Fibroblast of skin of right biceps (primary cell): Measurements from ENCODE around the gene NPAS3.

Experiments
- DNase-seq: peaks from one replicate; pipeline ENCODE4 v3.0.0-alpha.2; 2013

Gene NPAS3

DNA sequence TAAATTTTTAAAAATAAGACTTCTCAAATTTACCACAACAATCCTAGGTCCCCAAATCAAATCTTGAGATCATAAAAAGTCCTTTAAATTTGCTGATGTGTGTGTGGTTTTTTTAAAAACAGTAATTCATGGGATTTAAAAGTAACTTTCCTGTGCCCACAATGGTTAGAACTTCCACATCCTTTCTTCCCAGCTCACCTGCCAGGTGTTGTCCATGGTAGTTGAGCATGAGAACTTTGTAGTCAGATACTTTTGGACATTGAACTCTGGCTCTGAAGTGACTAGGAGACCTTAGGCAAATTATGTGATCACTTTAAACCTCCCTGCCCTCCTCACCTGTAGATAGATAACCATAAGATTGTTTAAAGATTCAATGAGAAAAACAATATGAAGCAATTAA, 253.2 kb downstream of the NPAS3 start:
- DNase-seq = no peak

DNA sequence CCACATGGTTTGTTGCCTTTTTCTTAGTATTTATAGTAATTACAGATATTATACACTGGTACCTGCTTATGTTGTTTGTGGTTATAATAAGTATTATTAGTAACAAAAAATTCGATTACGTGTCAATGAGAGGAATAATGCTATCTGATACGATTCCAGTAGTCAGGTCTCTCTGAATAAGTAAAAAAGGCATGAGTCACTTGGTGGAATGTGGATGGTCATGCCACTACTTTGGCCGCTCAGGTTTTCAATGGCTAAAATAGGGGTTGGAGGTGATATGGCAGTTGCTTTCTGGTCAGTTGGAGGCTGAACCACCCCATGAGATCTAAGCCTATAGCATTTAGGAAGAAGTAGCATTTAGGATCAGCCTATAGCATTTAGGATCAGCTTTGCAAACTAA, 255.9 kb downstream of the NPAS3 start:
- DNase-seq = no peak

DNA sequence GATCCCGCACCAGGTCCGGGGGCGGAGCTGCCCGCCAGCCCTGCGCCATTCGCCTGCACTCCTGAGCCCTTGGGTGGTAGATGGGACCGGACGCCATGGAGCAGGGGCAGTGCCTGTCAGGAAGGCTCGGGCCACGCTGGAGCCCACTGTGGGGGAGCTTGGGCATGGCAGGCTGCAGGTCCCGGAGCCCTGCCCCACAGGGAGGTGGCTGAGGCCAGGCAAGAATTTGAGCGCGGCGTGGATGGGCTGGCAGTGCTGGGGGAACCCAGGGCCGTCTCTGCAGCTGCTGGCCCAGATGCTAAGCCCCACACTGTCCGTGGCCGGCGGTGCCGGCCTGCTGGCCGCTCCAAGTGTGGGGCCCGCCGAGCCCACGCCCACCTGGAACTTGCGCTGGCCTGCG, 260.0 kb downstream of the NPAS3 start:
- no peak for DNase-seq

DNA sequence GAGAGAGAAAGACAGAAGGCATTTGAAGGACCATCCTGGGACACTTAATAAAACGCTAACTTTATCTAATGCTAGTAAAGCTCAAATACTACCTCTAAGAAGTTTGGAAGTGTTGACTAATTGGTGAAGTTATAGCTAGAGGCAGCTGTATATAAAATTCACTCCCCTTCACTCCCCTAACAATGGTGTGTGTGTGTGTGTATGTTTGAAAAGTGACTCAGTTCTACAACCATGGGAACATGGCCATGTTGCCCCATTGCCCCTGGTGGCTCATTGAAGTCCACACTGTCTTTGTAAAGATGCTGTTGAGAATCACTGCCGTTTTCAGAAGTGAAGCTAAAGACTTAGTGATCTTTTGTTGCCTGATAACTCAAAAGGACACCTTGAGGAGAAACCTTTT, 262.4 kb downstream of the NPAS3 start:
- DNase-seq = no peak

DNA sequence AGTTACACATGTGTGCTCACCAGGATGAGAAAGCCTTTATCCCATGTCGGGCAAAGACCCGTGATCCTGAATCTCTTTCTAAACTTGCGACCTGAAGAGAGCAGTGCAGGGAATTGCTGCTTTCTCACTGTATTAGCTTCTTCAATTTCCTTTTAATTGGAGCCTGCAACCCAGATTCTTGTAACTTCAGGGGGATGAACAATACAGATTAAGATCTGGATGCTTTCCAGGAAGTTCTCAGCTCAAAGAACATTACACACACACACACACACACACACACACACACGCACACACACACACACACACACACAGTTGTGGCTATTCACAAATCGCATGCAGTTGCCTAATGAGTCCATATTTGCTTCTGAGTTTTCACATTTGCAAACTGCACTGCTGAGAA, 268.3 kb downstream of the NPAS3 start:
- no peak for DNase-seq

DNA sequence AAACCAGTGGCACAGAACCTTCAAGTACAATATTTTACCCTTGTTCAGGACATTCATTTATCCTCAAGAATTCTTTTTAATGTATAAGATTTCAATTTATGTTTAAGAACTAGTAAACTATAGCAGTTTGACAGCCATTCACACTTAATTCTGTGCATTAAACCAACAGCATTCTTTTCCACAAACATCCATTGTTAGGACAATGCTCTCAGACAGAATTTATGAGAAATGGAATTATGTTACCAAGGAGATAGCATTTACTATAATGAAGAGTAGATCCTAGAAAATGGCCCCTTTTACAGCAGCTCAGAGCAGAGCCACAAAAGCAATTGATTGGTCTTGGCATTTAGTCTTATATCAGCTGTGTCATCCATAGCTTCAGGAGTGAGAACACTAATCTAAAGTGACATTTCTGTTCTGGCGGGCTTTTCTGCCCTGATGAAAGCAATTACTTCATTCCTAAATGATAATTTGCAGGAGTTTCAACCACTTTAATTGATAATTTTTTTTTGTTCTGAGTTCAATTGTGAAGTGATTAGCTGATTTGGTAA, 268.9 kb downstream of the NPAS3 start:
- DNase-seq = no peak

DNA sequence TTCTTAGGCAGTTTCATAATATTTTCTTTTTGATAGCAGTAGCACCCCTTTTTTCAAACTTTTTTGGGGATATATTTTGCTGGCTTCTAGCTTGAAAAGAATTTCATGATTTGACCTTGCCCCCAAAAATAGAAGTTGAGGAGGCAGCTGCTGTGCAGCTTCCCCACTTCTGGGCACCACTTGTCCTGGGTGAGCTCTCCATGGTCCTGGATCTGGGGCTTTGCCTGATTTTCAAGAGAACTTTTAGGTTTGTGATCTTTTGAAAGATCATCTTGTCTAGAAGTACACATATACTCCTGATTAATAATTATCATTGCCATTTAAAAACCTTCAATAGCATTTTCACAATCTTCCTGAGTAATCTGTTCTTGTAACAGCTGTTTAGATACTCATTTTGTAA, 271.6 kb downstream of the NPAS3 start:
- DNase-seq = peak; percentile 26

DNA sequence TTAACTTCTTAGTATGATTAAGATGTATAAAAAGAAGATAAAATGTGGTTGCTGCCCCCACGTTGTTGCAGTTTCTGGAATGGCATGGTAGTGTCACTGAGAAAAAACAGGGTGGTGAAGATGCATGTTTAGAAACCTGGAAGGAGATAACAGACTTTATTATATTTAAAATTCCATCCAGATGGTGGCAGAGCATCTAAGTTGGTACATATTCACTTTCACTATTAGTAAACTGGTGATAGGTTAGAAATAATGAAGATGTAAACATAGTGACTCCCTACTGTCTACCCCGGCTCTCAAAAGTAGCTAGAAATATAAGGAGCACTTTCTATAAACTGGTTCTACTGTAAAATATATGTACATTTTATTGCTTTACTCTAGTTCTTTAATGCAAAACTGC, 279.3 kb downstream of the NPAS3 start:
- no peak for DNase-seq

DNA sequence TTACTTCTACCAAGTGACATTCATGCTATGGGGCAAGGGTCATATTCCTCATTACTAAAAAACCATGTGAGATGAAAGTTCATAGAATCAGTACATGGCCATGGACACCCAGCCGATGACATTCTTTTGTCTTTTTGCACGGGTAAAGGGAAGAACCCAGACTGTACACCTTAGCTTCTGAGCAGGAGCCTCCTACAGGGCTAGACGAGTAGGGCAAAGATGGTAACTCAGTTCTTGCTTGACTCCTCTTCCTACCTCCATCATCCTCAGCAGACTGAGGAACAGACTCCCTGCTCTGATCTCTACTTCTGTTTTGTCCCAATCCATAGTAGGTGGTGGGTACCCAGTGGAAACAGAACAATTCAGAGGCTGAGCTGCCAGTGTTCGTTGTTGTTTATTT, 281.3 kb downstream of the NPAS3 start:
- DNase-seq = no peak

DNA sequence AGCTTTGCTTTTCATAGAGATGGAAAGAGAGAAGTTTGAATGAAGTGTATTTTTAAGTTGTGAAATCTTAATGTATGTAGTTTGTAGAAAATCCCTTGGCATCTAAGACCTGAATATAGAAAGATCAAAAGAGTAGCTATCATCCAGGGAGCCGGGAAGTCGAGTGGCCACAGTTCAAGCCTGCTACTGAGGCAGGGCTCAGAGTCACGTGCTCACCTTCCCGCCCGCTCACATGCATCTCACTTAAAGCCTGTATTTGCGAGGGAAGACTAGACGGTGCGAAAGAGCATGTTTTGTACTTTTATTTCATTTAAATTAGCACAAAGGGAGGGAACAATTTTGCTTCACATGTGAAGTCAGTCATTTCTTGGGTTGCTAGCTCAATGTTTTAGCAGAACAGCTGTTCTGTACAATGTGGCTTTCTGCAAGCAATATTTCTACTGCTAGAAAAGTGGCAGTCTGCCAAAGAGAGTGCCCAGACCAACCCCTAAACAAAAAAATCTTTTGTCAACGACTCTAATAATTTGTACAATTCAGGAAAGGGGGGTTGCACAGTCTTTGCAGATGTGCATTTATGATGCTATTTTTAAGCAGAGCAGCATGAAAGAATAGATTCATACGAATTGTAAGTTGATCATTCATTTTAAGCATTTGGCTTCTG, 290.7 kb downstream of the NPAS3 start:
- DNase-seq = no peak

DNA sequence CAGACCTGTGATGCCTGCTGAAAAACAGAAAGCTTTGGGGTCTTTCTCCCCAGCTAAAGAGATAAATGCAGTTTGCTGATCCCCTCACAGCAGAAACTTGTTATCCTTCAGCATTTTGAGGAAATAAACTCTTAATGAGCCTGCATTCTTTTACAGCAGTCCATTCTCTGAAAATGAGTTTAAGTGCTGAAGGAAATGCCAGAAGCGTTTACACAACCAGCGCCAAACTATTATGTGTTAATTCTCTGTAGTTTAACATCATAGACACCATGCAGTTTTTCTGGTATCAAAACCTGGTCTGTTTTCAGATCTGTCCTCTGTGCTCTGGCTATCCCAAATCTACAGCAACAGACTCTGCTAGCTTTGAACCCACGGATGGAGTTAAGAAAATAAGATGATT, 291.3 kb downstream of the NPAS3 start:
- DNase-seq = no peak

DNA sequence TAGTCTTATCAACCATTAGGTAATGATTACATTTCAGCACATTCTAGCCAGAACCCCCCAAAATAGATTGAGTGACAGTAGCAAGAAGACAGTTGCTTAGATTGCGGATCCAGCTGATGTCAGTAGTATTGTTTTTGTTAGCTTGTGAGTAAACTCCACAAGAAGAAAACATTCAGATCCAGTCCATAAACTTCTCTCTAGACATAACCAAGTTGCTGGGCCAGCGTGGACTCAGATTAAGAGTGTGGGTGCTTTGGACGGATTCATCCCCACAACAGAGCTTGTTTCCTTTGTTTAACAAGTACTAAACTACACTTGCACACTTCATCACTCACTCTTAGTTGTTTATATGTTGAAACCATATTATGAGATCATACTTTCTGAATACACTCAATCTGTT, 293.4 kb downstream of the NPAS3 start:
- DNase-seq = no peak

DNA sequence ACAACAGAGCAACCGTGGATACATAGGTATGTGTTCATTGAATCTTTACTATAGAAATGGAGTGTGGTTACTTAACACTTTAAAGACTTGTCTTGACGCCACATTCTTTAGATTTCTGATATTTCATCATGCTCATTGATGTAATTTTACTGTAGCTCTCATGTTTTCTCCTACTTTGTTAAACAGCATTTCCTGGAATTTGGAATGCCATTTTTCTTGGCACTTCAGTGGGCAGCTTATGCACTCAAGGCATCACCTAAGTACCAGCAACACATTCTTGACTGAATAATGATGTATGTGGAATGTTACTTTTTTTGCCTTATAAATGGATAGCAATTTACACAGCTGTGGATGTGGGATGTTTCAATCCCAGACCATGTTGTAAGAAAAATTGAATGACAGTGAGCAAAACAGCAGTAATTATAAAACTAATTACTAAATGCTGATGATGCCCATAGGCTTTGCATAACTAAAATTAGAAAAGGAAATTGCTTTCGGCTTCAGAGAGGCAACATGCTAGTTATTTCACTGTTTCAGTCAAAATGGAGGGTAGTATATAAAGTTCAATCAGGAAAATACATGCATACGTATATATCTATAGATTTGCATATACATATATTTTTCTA, 298.5 kb downstream of the NPAS3 start:
- peak; percentile 11 for DNase-seq

DNA sequence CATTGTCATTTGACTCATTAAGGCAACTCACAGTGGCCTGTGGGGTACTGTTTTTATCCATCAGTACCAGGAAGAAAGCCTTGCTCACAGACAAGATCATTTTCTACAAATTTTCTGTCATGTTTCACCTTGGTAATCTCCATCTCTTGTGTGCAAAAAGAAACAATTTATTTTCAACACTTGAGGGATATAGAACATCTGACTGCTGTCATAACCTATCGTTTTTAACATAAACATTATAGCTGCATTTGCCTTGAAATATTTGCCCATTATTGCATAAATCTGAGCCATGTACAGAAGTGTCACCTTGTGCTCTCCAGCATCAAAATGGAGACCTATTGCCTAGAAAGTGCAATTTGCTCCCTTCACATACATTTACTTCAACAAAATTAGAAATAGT, 300.8 kb downstream of the NPAS3 start:
- no peak for DNase-seq

DNA sequence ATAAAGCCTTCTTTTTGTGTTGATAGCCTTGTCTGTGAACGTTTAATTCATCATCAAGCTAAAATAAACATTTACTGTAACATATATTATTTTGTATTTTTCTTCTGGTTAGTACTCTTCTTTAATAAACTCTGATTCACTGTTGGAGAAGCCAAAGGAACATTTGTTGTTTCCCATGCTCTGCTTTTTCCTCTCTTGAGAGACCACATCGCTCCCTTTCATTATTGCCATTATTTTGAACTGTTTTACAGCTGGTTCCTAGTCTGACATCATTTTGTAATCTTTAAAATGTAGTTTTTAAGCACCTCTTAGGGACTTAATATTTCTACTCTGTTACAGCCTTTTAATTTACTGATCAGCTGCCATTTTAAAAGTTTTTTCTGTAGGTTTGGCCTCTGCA, 301.8 kb downstream of the NPAS3 start:
- DNase-seq = no peak

DNA sequence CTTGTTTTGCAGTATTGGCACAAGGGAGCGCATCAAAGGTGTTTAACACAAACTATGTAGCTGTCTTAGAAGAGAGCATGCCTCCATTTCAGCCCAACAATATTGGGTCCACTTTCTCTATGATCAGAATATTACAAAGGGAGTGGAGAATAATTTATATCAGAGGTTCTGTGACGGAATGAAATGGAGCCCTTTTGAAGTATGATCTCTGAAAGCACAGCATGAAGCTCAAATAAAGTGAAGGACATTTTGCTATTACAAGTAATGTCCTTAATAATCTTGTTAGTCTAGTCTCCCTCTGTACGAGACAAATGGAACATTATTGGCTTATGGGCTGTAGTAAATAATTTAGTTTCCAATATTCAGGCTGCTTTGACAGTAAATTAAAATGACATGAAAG, 302.7 kb downstream of the NPAS3 start:
- DNase-seq = no peak

DNA sequence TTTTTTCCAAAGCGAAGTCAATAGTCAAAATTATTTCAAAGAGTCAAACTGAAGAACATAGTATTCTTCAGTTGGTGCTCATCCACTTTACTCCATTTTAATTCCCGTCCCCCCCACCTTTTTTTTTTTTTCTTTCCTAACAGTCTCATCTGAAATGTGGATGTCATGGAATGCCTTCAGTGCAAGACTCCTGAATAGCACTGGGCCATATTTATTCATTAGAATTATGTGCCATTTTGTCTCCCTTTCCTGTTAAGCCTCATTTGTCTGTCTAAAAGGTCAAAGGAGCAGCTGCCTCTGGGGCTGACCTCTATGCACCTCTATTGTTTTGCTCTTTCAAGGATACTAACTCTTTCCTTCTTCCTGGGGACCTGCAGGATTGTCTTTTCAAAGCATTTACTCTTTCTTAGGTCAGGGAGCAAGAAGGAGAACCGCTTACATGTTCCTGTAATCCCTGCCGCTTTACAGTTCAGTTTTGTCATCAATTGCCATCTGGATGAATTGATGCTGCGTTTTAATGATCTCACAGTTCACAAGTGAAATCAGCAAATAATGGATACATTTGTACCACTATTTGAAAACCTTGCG, 310.6 kb downstream of the NPAS3 start:
- DNase-seq = no peak

DNA sequence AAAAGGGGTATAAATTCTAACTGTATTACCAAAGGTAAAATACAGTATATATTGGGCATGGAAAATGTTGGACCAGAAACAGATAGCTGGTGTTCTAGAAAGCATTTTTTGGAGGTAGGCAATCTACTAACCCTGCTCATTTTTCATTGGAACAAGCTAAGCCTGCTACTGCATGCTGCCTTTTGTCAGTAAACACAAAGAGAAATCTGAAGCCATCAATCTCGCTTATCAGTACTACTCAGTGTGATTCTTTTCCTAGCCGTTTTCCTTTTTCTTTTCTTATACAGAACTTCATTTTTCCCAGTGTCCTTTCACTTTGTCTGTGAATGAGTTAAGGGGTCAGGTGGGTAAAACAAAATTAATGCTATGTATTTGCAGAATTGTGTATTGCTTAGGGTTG, 312.3 kb downstream of the NPAS3 start:
- DNase-seq = no peak

DNA sequence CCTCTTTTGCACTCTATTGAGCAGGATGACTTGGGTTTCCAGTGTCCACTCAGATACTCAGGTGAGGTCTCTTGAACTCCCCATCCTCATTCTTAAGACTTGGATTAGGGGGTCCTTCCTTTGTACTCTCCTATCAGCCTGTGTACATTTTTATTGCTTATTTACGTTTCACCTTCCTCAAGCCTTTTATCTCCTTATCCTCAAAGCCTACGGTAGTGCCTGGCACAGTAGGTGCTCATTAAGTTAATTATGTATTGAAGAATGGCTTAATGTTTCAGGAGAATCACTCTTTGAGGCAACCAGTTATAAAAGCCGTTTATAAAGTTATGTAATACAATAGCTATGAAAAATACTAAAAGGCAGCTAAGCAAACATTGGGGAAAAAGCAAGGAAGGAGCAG, 315.7 kb downstream of the NPAS3 start:
- DNase-seq = no peak

DNA sequence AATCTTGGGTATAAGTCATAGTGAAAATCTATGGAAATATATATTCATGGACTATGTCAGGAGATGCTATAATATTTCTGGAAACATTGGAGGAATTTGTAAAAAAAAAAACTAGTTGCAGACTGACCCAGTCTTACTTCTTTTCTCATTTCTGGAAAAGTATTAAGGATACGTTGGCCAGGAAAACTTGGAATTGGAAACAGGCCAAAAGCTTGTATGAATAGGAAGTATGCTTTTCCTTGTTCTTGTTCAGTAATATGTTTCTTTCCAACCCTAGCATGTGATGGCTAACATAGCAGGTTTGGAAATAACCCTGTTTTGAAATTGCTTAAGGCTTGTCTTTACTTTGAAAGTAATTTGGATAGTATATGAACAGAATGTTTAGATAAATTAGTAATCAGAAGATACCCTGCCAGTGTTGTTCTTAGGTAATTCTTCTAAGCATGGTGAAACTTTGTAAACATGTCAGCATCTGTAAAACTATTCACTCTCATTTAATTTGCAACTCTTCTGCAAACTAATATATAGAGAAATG, 316.2 kb downstream of the NPAS3 start:
- DNase-seq = no peak

DNA sequence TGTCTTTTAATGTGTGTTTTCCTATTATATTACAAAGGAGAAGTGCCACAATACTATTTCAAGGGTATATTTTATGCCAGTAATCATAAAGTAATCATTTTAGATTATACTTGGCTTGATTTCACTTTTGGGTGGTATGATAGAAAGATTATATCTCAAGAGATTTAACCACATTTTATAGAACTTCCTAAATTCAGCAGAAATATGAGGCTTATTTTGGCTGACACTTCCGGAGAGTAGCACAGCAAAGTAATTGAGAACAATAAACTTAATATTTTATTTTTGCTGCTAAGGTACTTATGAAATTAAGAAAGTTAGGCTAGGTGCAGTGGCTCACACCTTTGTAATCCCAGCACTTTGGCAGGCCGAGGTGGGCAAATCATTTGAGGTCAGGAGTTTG, 319.1 kb downstream of the NPAS3 start:
- DNase-seq = no peak

DNA sequence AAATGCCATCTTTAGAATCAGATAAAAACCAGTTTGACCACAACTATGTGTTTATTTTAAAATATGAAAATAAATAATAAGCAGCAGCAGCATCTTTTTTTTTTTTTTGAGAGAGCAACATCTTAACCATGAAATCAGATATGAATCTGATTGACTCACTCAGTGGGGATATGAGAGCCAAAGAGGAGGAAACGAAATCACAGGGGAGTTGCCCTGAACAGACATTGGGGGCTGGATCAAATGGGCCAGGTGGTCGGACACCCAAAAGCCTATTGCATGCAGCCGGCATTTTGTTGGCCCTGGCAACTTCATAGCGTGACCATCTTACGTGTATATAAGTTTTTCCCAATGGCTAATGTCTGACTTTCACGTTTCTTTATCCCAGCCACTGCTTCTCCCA, 321.1 kb downstream of the NPAS3 start:
- DNase-seq = no peak

DNA sequence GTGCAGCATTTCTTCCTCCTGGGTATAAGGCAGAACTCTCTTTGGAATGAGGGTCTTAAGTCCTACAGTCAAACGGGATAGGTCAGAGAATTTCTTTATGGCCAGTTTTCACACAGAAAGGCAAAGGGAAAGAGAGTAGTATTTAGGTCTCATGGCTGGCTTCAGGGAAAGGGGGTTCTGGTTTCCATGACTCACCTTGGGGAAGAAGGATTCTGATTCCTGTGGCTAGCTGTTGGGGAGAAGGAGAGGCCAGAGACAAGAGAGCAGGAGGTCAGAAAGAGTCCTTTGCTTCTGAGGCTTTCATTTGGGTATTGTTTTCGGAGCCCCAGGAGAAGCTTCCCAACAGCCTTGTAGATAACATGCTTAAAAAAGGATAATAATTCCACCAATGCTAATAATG, 332.5 kb downstream of the NPAS3 start:
- peak; percentile 34 for DNase-seq

DNA sequence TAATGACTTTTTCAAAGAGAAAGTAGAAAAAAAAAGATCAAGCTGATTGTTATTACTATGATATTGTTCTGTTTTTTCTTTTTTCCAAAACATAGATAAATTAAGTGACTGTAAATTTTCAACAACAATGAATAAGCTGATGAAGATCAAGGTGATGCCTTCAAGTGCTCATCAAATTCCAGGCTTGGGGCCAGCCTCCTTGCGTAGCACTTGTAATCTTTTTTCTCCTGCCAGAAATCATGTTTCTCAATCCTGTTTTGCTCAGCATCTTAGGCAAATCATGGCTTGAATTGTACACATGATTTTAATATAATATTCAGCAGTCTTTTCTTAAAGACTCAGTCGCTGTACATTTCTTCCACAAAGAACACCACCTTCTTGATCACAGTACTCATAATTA, 333.2 kb downstream of the NPAS3 start:
- no peak for DNase-seq
